ENCODE data around the gene PIGB. TPM values are rescaled to one million over a fixed set of nuclear protein-coding genes. Genes with fewer than 3 reads are reported as not detected.
"Not testable (repeated sequence)": the region's sequence is repeated elsewhere in the genome, so short reads cannot be mapped to it uniquely, and the experiment has no call there.

Gene PIGB
- total RNA-seq: 10 to 100 TPM; 13.3 to 13.8 TPM

DNA sequence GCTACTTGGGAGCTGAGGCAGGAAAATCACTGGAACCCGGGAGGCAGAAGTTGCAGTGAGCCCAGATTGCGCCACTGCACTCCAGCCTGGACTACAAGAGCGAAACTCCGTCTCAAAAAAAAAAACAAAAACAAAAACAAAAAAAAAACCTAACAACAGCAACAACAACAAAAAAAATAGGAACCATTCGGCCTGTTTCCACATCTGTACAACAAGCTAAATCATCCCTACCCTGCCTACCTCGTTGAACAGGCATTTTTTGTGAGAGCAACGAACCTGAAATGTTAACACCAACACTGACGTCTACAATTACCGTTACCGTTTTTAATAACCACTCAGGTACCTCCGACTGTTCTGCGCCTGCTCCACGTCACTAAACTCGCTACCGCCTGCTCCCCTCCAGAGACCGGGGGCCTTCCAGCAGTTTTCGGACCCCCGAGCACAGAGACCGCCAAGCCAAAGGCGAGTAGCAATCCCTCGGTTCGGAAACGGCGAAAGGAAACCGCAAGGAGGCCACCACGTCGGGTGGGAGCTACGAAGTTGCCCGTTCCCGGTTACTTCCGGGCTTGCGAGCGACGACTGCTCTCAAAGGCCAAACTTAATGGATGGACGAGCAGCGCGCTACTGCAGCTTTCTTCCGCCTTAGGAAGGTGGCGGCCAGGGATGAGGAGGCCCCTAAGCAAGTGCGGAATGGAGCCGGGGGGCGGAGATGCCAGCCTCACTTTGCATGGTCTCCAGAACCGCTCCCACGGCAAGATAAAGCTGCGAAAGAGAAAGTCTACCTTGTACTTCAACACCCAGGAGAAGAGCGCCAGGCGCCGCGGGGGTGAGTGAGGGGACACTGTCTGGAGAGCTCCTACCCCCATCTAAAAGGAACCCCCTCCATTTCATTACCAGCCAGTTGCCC, at the start of gene PIGB, which contains the start of gene PIGBOS1:
TSS of gene PIGB (plus strand) at position 635 of the 907 bp plus-strand sequence. CDS start at position 664, 29 bp downstream.
TSS of gene PIGBOS1 (minus strand) at position 536 of the 907 bp plus-strand sequence. CDS start 1,331 bp downstream, outside the sequence.
- no peaks in the 10 kb centered on the region for H3K9me3 Mint-ChIP-seq
- H3K4me3 Mint-ChIP-seq: peak within 1 kb of the TSS; percentile 98
- peak; percentile 86 for DNase-seq
- H3K27ac Mint-ChIP-seq: peak within 1 kb of the TSS; percentile 93
- H3K4me1 Mint-ChIP-seq (ENCODE audit: low read depth): peaks cover 51% of the 10 kb centered on the region
- H3K36me3 Mint-ChIP-seq (ENCODE audit: low read depth): peaks cover 14% of the 10 kb centered on the region
- CTCF ChIA-PET: interaction anchor here (0.6 to 1.8 kb wide), 6 partner anchors 81 to 122 kb away, joined by 3 to 9 read pairs (median 5); partner anchors contain the start of genes CCPG1, PIERCE2 and RSL24D1
- intact Hi-C loops (cut with micrococcal nuclease): loop anchor here (1.0 kb wide), 4 partner anchors 29 to 122 kb away; partner anchors contain the start of genes CCPG1 and PIERCE2
- H3K27me3 Mint-ChIP-seq (ENCODE audit: low read depth): no peaks in the 10 kb centered on the region

DNA sequence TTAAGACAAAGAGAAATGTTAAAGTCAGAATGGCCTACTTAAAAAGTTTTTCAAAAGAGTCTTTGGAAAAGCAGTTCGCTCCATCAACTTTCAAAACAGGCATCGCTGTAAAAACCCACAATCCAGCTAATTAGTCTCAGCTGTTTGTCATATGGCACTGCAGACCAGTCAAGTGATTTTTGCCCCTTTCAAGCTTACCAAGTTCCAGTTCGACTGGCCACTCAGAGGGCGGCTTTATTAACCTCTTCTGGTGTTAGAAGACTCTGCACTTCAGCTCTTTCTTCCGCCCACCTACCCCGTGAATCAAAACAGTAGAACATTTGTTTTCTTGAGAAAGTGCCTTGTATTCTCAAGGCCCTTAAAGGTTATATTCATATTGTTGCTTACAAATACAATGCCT, 48.7 kb upstream of the PIGB start:
- CTCF ChIA-PET: no interaction called here
- no peaks in the 10 kb centered on the region for H3K27me3 Mint-ChIP-seq (ENCODE audit: low read depth)
- peaks cover 53% of the 10 kb centered on the region for H3K36me3 Mint-ChIP-seq (ENCODE audit: low read depth)
- no peak overlapping the region for H3K27ac Mint-ChIP-seq
- no peak for DNase-seq
- intact Hi-C loops (cut with micrococcal nuclease): no loop called here
- peaks cover 73% of the 10 kb centered on the region for H3K4me1 Mint-ChIP-seq (ENCODE audit: low read depth)
- no peak overlapping the region for H3K4me3 Mint-ChIP-seq
- no peaks in the 10 kb centered on the region for H3K9me3 Mint-ChIP-seq

GRCh38 chr15:55276324-55276723, 42.7 kb upstream of the PIGB start:
- Mint-ChIP-seq H3K4me3 (no peak overlapping the region), H3K9me3 (no peaks in the 10 kb centered on the region), H3K27ac (no peak overlapping the region), H3K4me1 (ENCODE audit: low read depth) (peaks cover 82% of the 10 kb centered on the region), H3K27me3 (ENCODE audit: low read depth) (no peaks in the 10 kb centered on the region), H3K36me3 (ENCODE audit: low read depth) (peaks cover 33% of the 10 kb centered on the region)
- intact Hi-C loops (cut with micrococcal nuclease): no loop called here
- DNase-seq: no peak
- CTCF ChIA-PET: interaction anchor here (1.0 to 1.1 kb wide), 2 partner anchors 9 to 132 kb away, joined by 3 read pairs; partner anchors contain the start of genes CCPG1 and PIERCE2

DNA sequence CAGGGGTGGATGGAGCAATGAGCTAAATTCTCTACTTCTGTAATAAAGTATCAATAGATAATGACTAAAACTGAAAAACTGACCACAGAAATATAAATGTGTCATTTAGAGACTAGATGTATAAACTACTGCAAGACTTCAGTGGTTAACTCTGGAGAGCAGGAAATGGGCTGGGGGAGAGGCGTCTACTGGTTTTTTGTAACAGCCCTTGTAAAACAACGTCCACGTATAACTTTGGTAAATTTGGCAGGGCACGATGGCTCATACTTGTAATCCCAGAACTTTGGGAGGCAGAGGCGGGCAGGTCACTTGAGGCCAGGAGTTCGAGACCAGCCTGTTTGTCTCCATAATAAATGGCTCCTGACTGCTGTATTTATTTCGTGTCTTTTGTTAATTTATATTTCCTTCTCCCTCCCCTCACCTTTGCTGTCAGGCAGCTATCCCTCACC, 41.9 kb upstream of the PIGB start:
- Mint-ChIP-seq H3K27me3 (ENCODE audit: low read depth) (no peaks in the 10 kb centered on the region), H3K9me3 (no peaks in the 10 kb centered on the region), H3K36me3 (ENCODE audit: low read depth) (peaks cover 36% of the 10 kb centered on the region), H3K4me1 (ENCODE audit: low read depth) (peaks cover 85% of the 10 kb centered on the region), H3K4me3 (peak overlapping the region; percentile 2), H3K27ac (peak overlapping the region; percentile 84)
- CTCF ChIA-PET: interaction anchor here (1.0 to 1.2 kb wide), 3 partner anchors 10 to 131 kb away, joined by 3 read pairs; partner anchors contain the start of genes CCPG1 and PIERCE2
- intact Hi-C loops (cut with micrococcal nuclease): no loop called here
- peak; percentile 72 for DNase-seq

GRCh38 chr15:55277715-55278114, 41.3 kb upstream of the PIGB start:
- H3K36me3 Mint-ChIP-seq (ENCODE audit: low read depth): peaks cover 33% of the 10 kb centered on the region
- intact Hi-C loops (cut with micrococcal nuclease): no loop called here

DNA sequence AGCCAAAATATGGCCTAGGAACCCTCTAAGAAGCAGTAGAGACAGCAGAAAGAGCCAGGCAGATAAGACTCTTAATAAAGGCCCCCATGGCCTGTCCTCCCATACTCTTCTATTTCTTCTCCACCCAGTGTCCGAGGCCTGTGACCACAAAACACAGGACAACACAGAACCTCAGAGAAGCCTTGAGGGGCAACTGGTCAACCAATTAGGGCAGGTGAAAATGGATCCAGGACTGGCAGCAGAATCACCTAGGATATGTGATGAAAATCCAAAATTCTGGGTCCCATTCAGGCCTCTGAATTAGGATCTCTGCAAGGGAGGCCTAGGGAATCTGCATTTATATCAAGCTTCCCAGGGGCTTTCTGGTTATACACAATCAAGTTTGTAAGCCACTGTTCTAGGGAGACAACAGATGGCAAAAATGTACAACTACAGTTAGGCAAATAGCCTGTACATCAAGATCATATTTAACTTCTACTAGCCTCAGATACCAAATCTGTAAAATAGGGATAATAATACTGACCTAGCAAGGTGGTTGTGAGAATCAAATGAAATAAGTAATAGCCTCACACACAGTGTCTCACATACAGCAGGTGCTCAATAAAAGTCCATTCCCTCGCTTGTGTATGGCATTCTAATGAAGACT, 39.8 kb upstream of the PIGB start:
- Mint-ChIP-seq H3K4me3 (peak overlapping the region; percentile 31), H3K27me3 (ENCODE audit: low read depth) (no peaks in the 10 kb centered on the region), H3K36me3 (ENCODE audit: low read depth) (peaks cover 25% of the 10 kb centered on the region), H3K27ac (peak overlapping the region; percentile 90), H3K9me3 (no peaks in the 10 kb centered on the region), H3K4me1 (ENCODE audit: low read depth) (peaks cover 89% of the 10 kb centered on the region)
- no peak for DNase-seq
- intact Hi-C loops (cut with micrococcal nuclease): no loop called here
- CTCF ChIA-PET: interaction anchor here (1.5 kb wide), 1 partner anchor 57 kb away, joined by 5 read pairs; no protein-coding TSS in a partner anchor

More at GRCh38 chr15:55277715-55278114, 41.3 kb upstream of the PIGB start:
- CTCF ChIA-PET: interaction anchor here (0.9 to 1.2 kb wide), 2 partner anchors 33 to 59 kb away, joined by 3 read pairs; no protein-coding TSS in a partner anchor
- Mint-ChIP-seq H3K4me3 (no peak overlapping the region), H3K27me3 (ENCODE audit: low read depth) (no peaks in the 10 kb centered on the region), H3K27ac (peak overlapping the region; percentile 84), H3K4me1 (ENCODE audit: low read depth) (peaks cover 88% of the 10 kb centered on the region), H3K9me3 (no peaks in the 10 kb centered on the region)
- no peak for DNase-seq

- H3K4me1 Mint-ChIP-seq (ENCODE audit: low read depth): peaks cover 95% of the 10 kb centered on the region
- H3K27me3 Mint-ChIP-seq (ENCODE audit: low read depth): no peaks in the 10 kb centered on the region
- H3K4me3 Mint-ChIP-seq: peak overlapping the region; percentile 31
- DNase-seq: peak; percentile 72
- CTCF ChIA-PET: interaction anchor here (1.5 kb wide), 1 partner anchor 58 kb away, joined by 5 read pairs; no protein-coding TSS in a partner anchor
- intact Hi-C loops (cut with micrococcal nuclease): loop anchor here (1.0 to 10.0 kb wide), 6 partner anchors 9 to 765 kb away; partner anchors contain the start of gene RAB27A
- H3K9me3 Mint-ChIP-seq: no peaks in the 10 kb centered on the region
- peaks cover 25% of the 10 kb centered on the region for H3K36me3 Mint-ChIP-seq (ENCODE audit: low read depth)
- peak overlapping the region; percentile 90 for H3K27ac Mint-ChIP-seq
These were observed 39.2 kb upstream of the PIGB start for GRCh38 chr15:55279746-55280351.

- peak overlapping the region; percentile 84 for H3K27ac Mint-ChIP-seq
- H3K4me1 Mint-ChIP-seq (ENCODE audit: low read depth): peaks cover 93% of the 10 kb centered on the region
- intact Hi-C loops (cut with micrococcal nuclease): loop anchor here (1.0 to 10.0 kb wide), 6 partner anchors 9 to 764 kb away; partner anchors contain the start of gene RAB27A
- peaks cover 23% of the 10 kb centered on the region for H3K36me3 Mint-ChIP-seq (ENCODE audit: low read depth)
- CTCF ChIA-PET; H3K9me3 Mint-ChIP-seq; H3K27me3 Mint-ChIP-seq (ENCODE audit: low read depth): not testable (repeated sequence)
- H3K4me3 Mint-ChIP-seq: peak overlapping the region; percentile 32
- peak; percentile 76 for DNase-seq
These were observed 38.4 kb upstream of the PIGB start for GRCh38 chr15:55280589-55280988.

DNA sequence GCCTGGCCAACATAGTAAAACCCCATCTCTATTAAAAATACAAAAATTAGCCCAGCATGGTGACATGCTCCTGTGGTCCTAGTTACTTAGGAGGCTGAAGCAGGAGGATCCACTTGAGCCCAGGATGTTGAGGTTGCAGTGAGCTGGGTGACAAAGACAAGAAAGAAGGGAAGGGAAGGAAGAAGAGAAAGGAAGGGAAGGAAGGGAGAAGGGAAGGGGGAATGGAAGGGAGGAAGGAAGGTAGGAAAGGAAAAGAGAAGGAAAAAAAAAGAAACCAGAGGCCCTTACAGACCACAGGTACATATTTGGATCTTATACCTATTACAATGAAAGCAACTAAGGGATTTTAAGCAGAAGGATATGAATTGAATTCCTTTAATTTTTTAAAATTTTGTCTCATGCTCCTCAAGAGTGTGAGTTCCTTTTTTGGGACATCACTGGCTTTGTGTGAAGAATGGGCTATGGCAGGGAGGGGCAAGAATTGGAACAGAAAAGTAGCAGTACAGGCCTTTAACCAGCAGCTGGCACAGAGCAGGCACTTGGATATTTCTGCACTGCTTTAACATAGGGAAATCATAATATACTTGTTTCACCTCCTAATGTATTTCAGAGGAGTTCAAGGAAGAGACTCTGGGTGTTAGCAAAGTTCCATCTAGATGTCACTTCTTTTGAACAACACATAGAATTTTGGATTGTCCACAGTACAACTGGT, 37.3 kb upstream of the PIGB start:
- Mint-ChIP-seq H3K27me3 (ENCODE audit: low read depth) (no peaks in the 10 kb centered on the region), H3K4me1 (ENCODE audit: low read depth) (peaks cover 95% of the 10 kb centered on the region), H3K36me3 (ENCODE audit: low read depth) (peaks cover 30% of the 10 kb centered on the region), H3K27ac (peak overlapping the region; percentile 84), H3K4me3 (peak overlapping the region; percentile 7), H3K9me3 (no peaks in the 10 kb centered on the region)
- intact Hi-C loops (cut with micrococcal nuclease): loop anchor here (10.0 kb wide), 1 partner anchor 763 kb away; no protein-coding TSS in a partner anchor
- no peak for DNase-seq
- CTCF ChIA-PET: interaction anchor here (1.1 to 1.2 kb wide), 2 partner anchors 15 to 85 kb away, joined by 4 to 5 read pairs; partner anchors contain the start of gene RSL24D1

DNA sequence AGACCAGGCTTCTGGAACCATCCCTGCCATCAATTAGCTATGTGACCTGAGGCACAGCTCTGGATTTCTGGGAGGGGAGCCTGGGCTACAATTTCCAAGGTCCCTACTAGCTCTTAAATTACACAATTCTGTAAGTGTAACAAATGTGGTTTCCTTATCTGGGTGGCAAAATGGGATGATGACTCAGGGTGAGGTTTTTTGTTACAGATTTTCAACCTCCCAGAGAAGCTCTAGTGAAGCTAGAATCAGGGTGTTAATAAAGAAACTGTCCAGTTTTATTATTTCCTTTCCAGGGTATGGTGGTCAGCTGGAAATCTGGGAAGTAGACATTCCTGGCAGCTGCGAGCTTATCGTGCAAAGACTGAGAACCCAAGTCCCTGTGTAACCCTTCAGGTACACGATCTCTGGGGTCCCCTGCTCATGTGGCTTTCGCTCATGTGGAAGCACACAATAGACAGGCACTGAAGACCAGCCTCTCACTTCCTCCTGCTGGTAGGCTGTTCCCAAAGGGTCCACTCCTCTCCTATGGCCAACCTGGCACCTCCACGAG, 36.7 kb upstream of the PIGB start:
- Mint-ChIP-seq H3K36me3 (ENCODE audit: low read depth) (peaks cover 30% of the 10 kb centered on the region), H3K4me3 (no peak overlapping the region)
- intact Hi-C loops (cut with micrococcal nuclease): loop anchor here (10.0 kb wide), 1 partner anchor 762 kb away; no protein-coding TSS in a partner anchor

More for the DNA sequence above, 36.7 kb upstream of the PIGB start:
- peak overlapping the region; percentile 84 for H3K27ac Mint-ChIP-seq
- CTCF ChIA-PET: interaction anchor here (1.1 to 1.2 kb wide), 2 partner anchors 15 to 86 kb away, joined by 4 to 5 read pairs; partner anchors contain the start of gene RSL24D1
- peak; percentile 43 for DNase-seq
- peaks cover 93% of the 10 kb centered on the region for H3K4me1 Mint-ChIP-seq (ENCODE audit: low read depth)
- H3K27me3 Mint-ChIP-seq (ENCODE audit: low read depth): no peaks in the 10 kb centered on the region
- no peaks in the 10 kb centered on the region for H3K9me3 Mint-ChIP-seq
